Aortic smooth muscle cell (primary cell): ENCODE results near the gene KLF7. TPM values are rescaled to one million over a fixed set of nuclear protein-coding genes. Genes with fewer than 3 reads are reported as not detected.

Experiments used
- total RNA-seq: library from RNA; depleted of rRNA; stranded (reverse); fragments of >200 nt; gene quantifications from 2 replicates; pipeline ENCODE4 v1.2.3, GENCODE V29; 2014

Gene KLF7
- total RNA-seq, result 6.9 and 10.0 TPM in 2 replicates

DNA sequence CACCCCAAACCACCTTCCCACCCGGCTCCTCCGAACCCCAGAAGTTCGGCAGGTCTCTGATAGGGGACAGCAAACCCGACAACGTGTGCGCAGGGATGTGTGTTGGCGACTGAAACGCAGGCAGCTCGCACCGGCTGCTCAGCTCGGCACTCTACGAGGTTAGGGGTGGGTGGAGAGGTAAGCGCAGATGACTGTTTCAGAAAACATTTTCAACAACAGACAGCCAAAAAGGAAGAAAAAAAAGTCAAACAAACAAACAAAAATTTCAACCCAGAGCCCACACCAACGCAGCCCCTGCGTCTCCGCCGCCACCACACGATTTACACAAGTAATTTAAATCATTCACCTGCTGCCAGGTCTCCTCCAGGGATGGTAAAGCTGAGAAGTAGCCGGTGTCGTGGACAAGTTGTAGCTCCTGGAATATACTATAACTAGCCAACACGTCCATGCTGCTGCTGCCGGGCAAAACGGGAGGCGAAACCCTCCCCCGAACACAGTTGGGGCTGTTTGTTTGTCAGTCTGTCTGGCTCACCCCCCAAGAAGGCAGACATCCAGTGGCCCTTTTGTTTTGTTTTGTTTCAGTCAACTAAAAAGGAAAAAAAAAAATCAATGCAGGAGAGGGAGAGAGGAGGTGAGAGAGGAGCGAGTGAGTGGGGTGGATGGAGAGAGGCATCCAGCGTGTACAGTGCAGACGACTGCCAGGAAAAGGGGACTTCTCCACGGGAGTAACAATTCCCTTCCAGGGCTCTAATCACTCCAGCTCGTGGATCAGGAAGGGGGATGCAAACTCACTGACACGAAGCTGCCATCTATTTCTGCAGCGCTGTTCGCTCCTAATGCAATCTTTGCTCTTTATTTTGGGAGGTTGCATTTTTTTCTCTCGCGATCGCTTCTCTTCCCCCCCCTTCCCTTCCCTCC is at the start of gene KLF7:
Gene KLF7 (minus strand): TSS at position 828 of the 918 bp plus-strand sequence. CDS start 380 bp downstream, at position 448.

Other genes starting within 250 kb of the KLF7 start
- gene CPO, start 226.4 kb downstream of the KLF7 start, total RNA-seq, result 0.12 and 0.13 TPM in 2 replicates